ENCODE results near the gene DMPK.
"Not testable (repeated sequence)": the region's sequence is repeated elsewhere in the genome, so short reads cannot be mapped to it uniquely, and the experiment has no call there.

The DMPK gene

GRCh38 chr19:45742969-45743368 lies 39.3 kb downstream of the DMPK start:
- peak overlapping the region; percentile 86 for H3K27ac ChIP-seq
- no peak for TF ChIP-seq ZFX (IDR thresholded peaks at IDR 0.05; ENCODE audit: borderline replicate concordance)
- TF ChIP-seq CTCF (IDR thresholded peaks at IDR 0.05), result no peak

GRCh38 chr19:45739498-45740439 lies 42.5 kb downstream of the DMPK start:
- TF ChIP-seq ZFX (IDR thresholded peaks at IDR 0.05; ENCODE audit: borderline replicate concordance) (no peak), CTCF (IDR thresholded peaks at IDR 0.05) (no peak)
- no peak overlapping the region for H3K27ac ChIP-seq

GRCh38 chr19:45733160-45733810 lies 49.0 kb downstream of the DMPK start, which contains the start of gene MEIOSIN:
TSS of gene MEIOSIN (plus strand) at chr19:45733439. CDS start at chr19:45735377, 1,938 bp downstream.
- TF ChIP-seq CTCF (IDR thresholded peaks at IDR 0.05) (no peak), ZFX (IDR thresholded peaks at IDR 0.05; ENCODE audit: borderline replicate concordance) (no peak)
- no peak within 1 kb of the TSS for H3K27ac ChIP-seq

GRCh38 chr19:45730368-45731288 lies 51.7 kb downstream of the DMPK start, which contains the start of gene FBXO46:
TSS of gene FBXO46 (minus strand) at chr19:45730896. CDS start at chr19:45713495, 17,401 bp downstream.
- TF ChIP-seq ZFX (IDR thresholded peaks at IDR 0.05; ENCODE audit: borderline replicate concordance) (no peak), CTCF (IDR thresholded peaks at IDR 0.05) (peak; percentile 28)
- H3K27ac ChIP-seq, result peak within 1 kb of the TSS; percentile 71

- peak overlapping the region; percentile 71 for H3K27ac ChIP-seq
- TF ChIP-seq CTCF (IDR thresholded peaks at IDR 0.05) (no peak), ZFX (IDR thresholded peaks at IDR 0.05; ENCODE audit: borderline replicate concordance) (no peak)
These were observed 52.4 kb downstream of the DMPK start for GRCh38 chr19:45729800-45730290.

- not testable (repeated sequence) for H3K27ac ChIP-seq
These were observed 53.6 kb downstream of the DMPK start for GRCh38 chr19:45728683-45729082.

- not testable (repeated sequence) for H3K27ac ChIP-seq
These were observed 62.2 kb downstream of the DMPK start for GRCh38 chr19:45720065-45720464.
